Stomach (tissue), 4 donors: Measurements from ENCODE around the gene NOBOX.
"Not testable (repeated sequence)": the region's sequence is repeated elsewhere in the genome, so short reads cannot be mapped to it uniquely, and the experiment has no call there.

Experiments used
- CTCF ChIP-seq, 7 experiments: fragments of 450-650 bp in 4 of 7; fragments of 200-600 bp in 3 of 7; sonication (generic) in 3 of 7; IDR thresholded peaks; one replicate each; pipeline ENCODE4 v1.5.1; 2016 to 2019; ENCODE audit warnings: antibody characterized with exemption in 7 of 7, control low read depth in 2 of 7, mild to moderate bottlenecking in 1 of 7
- EP300 ChIP-seq: sonication (generic); formaldehyde crosslinking; IDR thresholded peaks from one replicate; pipeline ENCODE4 v1.6.1; 2017; ENCODE audit warnings: antibody characterized with exemption

DNA sequence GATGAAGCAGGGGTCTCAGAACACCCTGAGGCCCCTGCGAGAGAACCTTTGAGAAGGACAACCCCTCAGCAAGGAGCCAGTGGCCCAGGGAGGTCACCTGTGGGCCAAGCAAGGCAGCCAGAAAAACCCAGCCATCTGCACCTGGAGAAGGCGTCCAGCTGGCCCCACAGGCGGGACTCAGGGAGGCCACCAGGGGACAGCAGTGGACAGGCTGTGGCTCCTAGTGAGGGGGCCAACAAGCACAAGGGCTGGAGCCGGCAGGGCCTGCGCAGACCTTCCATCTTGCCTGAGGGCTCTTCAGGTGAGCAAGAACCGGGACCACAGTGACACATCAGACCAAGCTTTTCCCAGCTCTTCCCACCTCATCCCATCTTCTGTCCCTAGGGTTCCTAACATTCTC, 38.0 kb downstream of the NOBOX start:
- TF ChIP-seq CTCF (IDR thresholded peaks at IDR 0.05); EP300: not testable (repeated sequence)
